Measurements from ENCODE around the gene ATMIN. TPM values are rescaled to one million over a fixed set of nuclear protein-coding genes. Genes with fewer than 3 reads are reported as not detected.

Gene ATMIN
- total RNA-seq, 1 experiment from 2014 or later, result 66.6 TPM

DNA sequence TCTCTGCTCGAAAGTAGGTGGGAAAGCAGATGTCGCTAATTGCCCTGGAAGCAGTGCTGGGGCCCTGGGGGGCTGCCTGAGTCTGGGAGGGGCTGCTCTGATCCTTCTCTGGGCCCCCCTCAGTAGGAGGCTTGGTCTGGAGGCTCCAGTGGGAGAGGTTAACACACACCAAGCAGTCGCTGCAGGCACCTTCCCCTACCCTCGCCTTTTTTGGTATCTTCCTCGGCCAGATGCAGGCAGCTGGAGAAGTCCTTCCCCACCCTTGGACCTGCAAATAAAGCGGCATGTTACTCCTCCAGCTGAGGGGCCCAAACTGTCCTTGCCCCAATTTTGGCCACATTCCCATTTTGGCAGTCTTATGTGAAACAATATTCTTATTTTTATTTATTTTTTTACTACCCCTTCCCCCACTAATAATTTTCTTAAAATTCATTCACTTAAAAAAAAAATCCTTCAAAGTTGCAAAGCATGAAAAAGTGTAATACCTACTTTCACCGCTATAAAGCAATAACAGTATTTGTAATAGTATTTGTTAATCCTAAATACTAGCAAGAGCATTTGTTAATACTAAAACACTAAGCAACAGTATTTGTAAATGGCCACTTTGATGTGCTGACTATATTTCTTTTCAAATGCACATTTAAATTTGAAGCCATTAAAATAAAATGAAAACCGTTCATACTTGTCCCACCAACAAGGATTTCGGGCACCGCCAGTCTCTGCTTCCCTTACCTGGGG lies 26.4 kb downstream of the ATMIN start:
- H3K4ac ChIP-seq (ENCODE audit: low read depth, low read length), result no peak overlapping the region
- DNase-seq, result peak; percentile 39

More for the DNA sequence above, 26.4 kb downstream of the ATMIN start:
- Histone ChIP-seq H3K56ac (ENCODE audit: insufficient read length, low read depth, low read length) (no peak overlapping the region), H3K9me3 (ENCODE audit: control insufficient read depth, low read depth, low read length) (no peaks in the 10 kb centered on the region), H2BK120ac (ENCODE audit: low read depth, low read length, poor library complexity, severe bottlenecking) (no peak overlapping the region), H3K14ac (ENCODE audit: insufficient read depth, low read length) (no peak overlapping the region), H3K18ac (ENCODE audit: insufficient read length, low read depth, low read length) (no peak overlapping the region), H4K91ac (ENCODE audit: insufficient read length, low read depth, low read length) (no peak overlapping the region), H2BK20ac (ENCODE audit: low read depth, low read length, poor library complexity, severe bottlenecking) (no peak overlapping the region), H2AK5ac (ENCODE audit: insufficient read length, low read length) (no peak overlapping the region), H2AFZ (ENCODE audit: low read length) (no peak overlapping the region), H4K8ac (replicated peaks; ENCODE audit: insufficient read length, low read depth, low read length) (no peak overlapping the region), H3T11ph (ENCODE audit: low read length) (no peak overlapping the region), H2BK15ac (ENCODE audit: low read depth, low read length) (no peak overlapping the region), H4K5ac (ENCODE audit: insufficient read length, low read depth, low read length) (no peak overlapping the region), H3K79me2 (ENCODE audit: insufficient read depth, low read length) (no peaks in the 10 kb centered on the region), H3K4me1 (ENCODE audit: insufficient read depth, low read length) (no peaks in the 10 kb centered on the region; the same call in 1 of the 2 replicates), H3K23ac (ENCODE audit: insufficient read length, low read depth, low read length) (no peak overlapping the region), H3K4me2 (ENCODE audit: insufficient read depth, insufficient read length, low read length) (no peak overlapping the region), H3K23me2 (ENCODE audit: insufficient read length, low read depth, low read length, poor library complexity, severe bottlenecking) (no peaks in the 10 kb centered on the region), H2BK5ac (ENCODE audit: insufficient read length, low read length) (no peak overlapping the region), H3K79me1 (ENCODE audit: insufficient read depth, low read depth, low read length, poor library complexity, severe bottlenecking) (no peaks in the 10 kb centered on the region), H2BK12ac (ENCODE audit: insufficient read length, low read depth, low read length) (no peak overlapping the region), H4K20me1 (ENCODE audit: control insufficient read depth, insufficient read depth, insufficient read length) (no peaks in the 10 kb centered on the region), H3K27ac (ENCODE audit: insufficient read length, low read depth, low read length) (no peak overlapping the region), H3K9ac (ENCODE audit: extremely low read depth, insufficient read length, low read length) (no peak overlapping the region), H3K27me3 (ENCODE audit: insufficient read depth, low read length) (no peaks in the 10 kb centered on the region)
- Mint-ChIP-seq H3K27ac (peak overlapping the region in 1 of 3 experiments; percentile 72; a peak in 1 of 7 replicates), H3K4me3 (no peak overlapping the region), H3K36me3 (ENCODE audit: insufficient read depth in 1 of 3, low read depth in 3 of 3) (no peaks in the 10 kb centered on the region), H3K27me3 (ENCODE audit: low read depth) (no peaks in the 10 kb centered on the region; the same call in 1 of the 2 replicates), H3K4me1 (peaks cover 14 to 22% of the 10 kb centered on the region in 2 experiments), H3K9me3 (no peaks in the 10 kb centered on the region)
- TF ChIP-seq, protein P1, sequence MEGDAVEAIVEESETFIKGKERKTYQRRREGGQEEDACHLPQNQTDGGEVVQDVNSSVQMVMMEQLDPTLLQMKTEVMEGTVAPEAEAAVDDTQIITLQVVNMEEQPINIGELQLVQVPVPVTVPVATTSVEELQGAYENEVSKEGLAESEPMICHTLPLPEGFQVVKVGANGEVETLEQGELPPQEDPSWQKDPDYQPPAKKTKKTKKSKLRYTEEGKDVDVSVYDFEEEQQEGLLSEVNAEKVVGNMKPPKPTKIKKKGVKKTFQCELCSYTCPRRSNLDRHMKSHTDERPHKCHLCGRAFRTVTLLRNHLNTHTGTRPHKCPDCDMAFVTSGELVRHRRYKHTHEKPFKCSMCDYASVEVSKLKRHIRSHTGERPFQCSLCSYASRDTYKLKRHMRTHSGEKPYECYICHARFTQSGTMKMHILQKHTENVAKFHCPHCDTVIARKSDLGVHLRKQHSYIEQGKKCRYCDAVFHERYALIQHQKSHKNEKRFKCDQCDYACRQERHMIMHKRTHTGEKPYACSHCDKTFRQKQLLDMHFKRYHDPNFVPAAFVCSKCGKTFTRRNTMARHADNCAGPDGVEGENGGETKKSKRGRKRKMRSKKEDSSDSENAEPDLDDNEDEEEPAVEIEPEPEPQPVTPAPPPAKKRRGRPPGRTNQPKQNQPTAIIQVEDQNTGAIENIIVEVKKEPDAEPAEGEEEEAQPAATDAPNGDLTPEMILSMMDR (conservative IDR thresholded peaks at IDR 0.05), result 0 out of 3 replicates have a peak, but pooled peaks have one; percentile 26
- no CpG with 5 or more reads among the region's 10 CpGs for WGBS (ENCODE audit: extremely low coverage, insufficient read length, low lambda C conversion rate)

Data from H9 (cell line).